CD4-positive, alpha-beta T cell treated with Interleukin-15 for 4 hours (primary cell): Measurements from ENCODE around the gene RBBP6.

Source experiments
- DNase-seq: peaks from one replicate; pipeline ENCODE4 v3.0.0-alpha.2; 2020; ENCODE audit warnings: low spot score

RBBP6 gene

DNA sequence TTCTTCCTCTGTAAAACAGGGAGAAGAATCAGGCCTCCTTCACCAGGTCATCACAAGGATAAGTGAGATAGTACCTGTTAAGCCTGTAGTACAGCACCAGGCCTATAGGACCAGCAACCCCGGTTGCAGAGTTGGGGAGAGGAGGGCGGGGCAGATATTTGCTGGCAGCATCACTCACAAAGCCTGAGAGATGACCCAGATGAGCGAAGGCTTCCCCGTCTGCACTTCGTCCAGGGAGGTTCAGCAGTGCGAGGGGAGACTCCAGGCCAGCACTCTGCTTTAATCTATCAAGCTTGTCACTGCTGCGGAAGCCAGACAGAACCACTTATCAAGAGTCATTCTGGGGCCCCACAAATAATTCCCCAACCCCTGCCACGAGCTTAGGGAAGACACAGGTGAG, 15.8 kb upstream of the RBBP6 start:
- DNase-seq: no peak

DNA sequence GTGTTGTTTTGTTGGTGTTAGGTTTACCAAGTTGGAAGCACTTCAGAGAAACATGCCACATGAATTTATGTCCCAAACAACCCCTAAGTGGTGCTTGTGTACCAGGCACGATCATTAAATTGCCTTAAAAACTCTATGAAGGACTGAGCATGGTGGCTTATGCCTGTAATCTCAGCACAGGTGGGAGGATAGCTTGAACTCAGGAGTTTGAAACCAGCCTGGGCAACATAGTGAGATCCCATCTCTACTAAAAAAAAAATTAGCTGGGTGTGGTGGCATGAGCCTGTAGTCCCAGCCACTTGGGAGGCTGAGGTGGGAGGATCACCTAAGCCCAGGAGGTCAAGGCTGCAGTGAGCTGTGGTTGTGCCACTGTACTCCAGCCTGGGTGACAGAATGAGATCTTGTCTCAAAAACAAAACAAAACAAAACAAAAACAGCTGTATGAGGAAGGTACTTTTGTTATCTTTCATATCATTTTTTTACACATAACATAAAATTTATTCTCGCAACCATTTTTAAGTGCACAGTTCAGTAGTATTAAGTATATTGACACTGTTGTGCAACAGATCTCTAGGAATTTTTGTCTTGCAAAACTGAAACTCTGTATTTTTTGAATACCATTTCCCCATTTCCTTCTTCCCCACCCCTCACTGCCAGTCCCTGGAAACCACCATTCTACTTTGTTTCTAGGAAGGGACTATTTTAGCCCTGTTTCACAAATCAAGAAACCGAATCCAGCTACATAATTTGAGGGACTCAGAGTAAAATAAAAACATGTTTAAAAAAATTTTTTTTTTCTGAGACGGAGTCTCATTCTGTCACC, 14.3 kb upstream of the RBBP6 start:
- DNase-seq: no peak

DNA sequence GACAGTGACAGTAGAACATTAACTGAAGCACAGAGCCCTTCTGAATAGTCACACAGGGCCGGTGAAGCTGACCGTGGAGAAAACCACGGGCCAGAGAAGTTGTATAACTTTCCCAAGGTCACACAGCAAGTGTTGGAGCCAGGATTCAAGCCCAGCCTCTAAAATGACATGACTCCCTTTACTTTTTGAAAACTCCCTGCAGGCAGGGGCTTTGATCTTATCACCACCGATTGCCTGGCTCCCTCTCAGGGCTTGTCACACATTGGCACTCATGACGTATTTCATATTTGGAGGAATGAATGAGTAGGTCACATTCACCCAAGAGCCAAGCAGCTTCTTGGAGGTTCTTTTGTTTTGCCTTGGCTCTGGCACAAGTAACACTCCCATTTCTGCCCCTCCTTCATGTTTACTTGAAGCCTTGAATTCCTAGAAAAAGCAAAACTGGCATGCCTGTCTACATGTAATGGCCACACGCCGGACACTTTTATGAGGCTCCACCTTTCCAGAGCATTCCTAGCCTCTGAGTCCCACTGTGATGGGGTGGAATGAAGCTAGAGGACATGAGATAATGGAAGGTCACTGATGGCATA, 13.3 kb upstream of the RBBP6 start:
- DNase-seq: no peak

DNA sequence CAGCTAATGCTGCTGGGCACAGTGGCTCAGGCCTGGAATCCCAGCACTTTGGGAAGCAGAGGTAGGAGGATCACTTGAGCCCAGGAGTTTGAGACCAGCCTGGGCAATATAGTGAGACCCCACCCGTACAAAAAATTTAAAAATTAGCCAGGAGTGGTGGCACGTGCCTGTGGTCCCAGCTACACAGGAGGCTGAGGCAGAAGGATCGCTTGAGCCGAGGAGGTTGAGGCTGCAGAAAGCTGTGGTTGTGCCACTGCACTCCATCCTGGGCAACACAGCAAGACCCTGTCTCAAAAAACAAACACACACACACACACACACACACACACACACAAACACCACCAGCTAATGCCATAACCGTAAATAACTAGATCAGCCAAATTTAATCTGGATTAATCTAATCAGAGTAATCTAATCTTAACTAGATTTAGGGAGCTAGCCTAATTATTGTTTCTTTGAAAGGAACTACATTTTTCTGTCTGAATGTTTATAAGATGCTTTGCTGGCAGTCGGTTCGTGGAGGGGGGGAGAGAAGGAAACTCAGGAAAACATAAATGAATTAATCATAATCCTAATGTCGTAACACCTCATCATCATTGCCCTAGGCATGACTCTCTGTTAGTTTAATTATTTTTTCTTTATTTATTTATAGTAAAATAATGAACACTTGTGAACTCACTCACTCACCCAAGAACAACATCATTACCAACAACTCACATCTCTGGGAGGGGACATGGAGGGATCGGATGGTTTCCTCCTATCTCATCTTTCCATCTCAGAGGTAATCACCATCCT, 12.5 kb upstream of the RBBP6 start:
- no peak for DNase-seq

DNA sequence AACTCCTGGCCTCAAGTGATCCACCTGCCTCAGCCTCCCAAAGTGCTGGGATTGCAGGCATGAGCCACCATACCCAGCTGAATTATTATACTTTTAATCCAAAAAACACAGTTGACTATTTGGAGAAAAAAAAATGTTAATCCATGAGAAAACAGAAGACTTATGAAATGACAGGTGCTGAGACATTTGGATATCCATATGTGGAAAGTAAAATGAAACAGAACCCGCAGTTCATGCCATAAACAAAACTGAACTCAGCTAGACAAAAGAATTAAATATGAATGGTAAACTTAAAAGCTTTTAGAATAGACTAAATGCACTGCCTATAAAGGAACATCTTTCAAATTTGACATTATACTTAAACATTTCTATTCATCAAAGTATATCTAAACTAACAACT, 8.2 kb upstream of the RBBP6 start:
- no peak for DNase-seq

DNA sequence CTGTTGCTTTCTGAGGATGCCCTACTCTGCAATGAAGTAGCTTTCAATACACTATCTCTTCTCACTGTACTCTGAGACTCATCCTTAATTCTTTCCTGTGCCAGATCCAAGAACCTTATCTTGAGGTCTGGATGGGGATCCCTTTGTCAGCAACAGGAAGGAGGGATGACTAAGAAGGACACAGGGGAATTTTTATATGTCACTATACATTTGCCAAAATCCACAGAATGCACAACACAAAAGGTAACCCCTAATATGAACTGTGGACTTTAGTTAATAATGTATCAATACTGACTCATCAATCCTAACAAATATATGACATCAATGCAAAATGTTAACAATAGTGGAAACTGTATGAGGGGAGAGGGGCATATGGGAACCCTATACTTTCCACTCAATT, 4.7 kb upstream of the RBBP6 start:
- no peak for DNase-seq

DNA sequence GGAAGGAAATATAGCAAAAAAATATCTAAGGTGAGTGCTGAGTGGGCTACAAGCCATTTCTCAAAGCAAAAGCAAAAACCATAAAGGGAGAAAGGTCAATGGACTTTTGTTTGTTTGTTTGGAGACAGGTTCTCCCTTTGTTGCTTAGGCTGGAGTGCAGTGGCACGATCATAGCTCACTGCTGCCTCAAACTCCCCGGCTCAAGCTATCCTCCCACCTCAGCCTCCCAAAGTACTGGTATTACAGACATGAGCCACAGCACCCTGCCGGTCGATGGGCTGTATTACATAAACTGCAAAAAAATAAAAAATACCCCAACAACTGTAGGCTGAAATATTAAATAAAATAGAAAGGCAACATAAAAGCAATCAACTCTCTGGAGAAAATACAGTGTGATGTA, 3.5 kb upstream of the RBBP6 start:
- DNase-seq: no peak

DNA sequence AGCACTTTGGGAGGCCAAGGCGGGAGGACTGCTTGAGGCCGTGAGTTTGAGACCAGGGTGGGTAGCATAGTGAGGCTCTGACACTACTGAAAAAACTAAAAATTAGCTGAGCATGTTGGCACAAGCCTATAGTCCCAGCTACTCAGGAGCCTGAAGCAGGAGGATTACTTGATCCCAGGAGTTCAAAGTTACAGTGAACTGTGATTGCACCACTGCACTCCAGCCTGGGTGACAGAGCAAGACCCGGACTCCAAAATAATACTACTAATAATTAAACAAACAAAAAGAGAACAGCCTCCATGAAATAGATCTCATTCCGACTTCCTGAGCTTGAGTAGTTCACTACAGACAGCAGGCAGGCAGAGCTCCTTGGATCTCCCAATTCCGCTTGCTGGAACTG, 2.7 kb upstream of the RBBP6 start:
- DNase-seq: no peak

DNA sequence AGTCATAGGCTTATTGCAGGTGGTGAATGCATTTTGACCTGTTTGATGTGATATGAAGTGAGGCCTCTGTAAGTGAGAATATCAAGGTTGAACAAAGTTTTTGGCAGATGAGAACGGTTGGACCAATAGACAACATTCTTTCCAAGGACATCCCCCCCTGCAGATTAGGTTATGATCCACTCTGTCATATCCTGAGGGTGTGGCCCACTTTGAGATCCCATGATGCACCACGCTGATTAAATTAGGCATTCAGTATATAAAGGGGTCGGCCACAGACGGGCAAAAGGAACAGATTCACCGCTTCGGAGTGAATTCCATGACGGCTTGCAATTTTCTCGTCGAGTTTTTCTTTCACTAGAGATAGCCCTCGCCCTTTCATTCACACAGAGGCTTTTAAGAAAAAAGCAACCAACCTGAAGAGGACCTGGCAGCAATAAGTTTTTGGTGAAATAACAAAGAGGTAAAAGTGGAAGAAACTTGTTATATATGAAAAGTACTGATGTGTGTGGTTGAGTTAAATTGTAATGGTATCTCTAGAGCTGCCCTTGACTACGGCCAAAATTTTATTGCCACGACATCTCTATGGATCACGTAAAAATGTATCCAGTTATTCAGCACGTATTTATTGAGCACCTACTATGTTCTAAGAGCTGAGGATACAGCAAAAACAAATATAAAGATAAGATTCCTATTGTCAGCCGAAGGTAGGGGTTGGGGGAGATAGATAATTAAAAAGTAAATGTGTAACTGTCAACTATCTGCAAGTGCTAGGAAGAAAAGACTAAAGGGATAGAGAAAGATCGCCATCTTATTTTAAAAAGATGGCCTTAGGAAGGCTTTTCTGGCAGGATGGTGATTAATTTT, 1.7 kb upstream of the RBBP6 start:
- DNase-seq: no peak

DNA sequence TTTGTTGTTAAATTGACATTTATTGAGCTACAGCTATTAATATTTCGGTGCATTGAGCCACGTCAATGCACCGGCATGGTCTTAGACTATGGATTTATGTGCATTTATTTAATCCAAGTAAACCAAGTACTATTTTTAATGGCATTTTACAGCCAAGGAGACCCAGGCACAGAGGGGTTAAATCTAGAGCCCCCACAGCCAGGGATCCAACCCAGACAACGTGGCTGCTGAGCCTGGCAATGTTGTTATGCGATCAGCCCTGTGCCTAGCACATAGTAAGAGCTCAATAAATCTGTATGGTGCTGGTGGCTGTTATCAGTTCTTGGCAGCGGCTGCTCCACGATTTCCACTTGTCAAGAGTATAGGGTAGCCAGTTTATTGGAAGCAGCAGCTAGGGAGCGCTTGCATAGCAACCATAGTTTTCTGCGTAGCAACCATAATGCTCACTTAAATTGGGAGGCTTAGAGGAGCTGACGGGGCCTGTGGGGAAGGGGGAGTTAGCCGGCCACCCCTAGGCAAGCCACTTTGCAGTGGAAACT, 541 bp upstream of the RBBP6 start:
- no peak for DNase-seq

DNA sequence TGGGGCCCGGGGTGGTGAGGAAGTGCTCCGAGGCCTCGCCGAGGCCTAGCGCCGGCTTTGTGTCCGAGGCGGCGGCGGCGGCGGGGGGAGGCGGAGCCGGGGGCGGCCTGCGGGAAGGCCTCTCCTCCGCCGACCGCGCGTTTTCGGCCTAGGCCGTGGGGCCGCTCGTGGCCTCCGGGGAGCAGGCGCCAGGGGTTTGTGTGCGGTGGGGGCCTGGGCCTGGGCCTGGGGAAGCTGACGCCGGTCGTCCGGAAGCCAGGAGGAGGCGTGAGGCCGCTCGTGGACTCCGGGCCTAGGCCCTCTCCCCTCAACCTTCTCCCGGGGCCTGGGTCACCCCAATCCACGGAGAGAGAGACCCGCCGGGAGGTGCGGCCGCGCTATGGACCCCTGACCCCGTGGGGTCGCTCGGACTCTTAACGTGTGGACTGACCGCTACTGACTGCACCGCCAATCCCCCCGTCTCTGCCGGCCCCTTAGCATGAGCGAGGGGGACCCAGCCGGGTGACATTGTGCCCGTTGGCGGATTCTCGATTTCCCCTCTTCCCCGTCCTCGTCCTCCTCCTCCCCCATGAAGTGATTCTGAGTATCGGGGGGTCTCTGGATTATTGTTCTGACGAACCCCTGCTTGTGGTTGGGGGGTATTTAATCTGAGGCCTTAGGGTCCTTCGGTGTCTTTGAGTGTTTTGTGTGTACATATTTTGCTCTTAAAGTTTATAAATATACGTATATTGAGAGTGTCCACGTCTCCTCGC, 660 bp downstream of the RBBP6 start:
- DNase-seq: peak; percentile 46

DNA sequence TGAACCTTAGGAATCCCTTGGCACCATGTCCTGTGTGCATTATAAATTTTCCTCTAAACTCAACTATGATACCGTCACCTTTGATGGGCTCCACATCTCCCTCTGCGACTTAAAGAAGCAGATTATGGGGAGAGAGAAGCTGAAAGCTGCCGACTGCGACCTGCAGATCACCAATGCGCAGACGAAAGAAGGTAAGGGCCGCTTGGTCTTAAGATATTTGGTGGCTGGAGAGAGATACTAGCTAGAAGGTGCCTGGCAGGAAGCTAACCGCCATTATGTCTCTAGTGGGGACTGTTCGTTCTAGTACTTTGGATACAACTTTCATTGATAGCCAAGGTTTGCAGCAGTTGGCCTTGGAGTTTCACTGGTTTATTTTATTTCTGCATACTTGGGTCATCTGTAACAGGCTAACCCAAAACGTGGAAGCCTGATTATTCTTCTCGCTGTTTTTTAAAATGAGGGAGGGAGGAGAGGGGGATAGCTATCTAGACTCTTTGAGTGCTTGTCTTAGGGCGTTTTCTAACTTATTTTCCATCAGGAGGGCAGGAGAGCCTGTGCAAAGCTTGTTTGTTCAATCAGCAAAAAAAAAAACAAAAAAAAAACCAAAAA, 1.3 kb downstream of the RBBP6 start:
- DNase-seq: no peak

DNA sequence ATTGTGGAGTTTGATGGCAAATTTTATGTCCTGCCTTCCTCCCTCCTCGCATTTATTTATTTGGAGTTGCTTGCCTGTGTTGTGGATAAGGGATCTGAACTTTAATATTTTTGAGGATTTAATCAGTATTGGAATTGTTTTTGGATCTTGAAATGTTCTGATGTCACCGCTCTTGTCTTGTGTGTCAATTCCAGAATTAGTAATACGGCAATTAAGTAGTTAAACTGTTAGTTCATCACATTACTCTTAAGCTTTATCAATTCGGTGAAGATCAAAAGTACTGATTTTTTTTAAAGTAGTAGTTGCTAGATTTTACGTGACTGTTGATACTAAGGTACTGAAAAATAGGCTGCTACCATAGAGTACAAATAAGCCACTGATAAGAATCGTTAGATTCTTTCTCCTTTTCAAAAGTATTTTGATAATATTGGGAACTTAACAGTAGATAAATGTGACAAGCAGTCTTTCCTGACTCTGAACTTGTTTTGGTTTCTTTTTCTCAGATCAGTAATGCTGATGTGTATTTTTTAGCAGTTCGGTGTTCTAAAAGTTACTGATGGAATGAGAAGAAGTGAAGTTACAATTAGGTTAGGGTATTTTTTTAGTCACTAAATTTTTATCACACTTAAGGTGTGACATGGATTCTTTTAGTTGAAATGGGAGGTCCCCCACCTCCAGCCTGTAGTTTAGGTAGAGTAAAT, 2.0 kb downstream of the RBBP6 start:
- no peak for DNase-seq

DNA sequence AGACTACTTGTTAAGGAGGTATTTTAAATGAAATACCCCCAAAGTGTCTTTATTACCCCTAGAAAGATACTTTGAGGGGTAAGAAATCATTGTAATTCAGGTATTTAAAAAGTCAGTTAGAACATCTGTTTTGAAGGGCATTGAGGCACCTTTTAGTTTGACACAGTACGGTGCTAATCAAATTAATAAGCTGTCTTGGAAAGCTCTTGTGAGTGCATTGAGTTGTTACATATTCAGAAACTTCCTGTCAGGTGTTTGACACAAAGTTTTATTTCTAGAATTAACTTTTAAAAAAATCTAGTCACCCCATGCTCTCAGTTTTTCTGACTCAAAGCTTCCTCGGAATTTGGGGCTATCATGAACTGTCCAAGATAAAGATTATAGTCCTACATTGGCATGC, 4.6 kb downstream of the RBBP6 start:
- DNase-seq: no peak

DNA sequence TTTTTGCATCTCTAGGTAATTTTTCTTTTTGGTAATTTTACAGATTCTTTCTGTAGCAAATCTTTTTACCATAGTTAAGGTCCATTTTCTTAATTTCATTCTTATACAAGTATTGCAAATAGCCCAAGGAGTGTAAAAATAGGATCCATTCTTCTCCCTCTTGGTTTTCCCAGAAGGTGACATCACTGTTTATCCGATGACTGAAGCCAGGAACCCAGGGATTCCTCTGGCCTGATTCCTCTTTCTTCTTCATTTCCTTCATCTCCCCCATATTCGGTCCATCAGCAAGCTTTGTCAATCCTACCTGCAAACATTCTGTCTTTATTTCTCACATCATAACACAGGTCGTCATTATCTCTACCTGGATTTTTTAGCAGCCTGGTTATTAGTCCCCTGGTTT, 5.3 kb downstream of the RBBP6 start:
- DNase-seq: no peak

DNA sequence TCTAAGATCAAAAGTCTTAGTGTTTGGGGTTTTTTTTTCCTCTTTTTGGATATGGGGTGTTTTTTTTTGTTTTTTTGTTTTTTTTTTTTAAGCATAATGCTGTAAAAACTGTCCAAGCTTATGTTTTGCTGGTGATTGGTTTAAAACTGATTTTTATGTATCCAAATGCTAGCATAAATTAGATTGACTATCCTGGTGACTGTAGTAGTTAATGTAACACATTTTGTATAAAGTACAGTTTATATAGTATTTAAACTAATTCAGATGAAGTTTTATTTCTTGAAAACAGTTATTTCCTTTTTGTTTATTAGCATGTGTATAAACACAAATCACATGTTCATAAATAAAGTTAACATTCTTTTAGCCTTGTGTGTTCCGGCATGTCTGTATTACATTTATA, 10.9 kb downstream of the RBBP6 start:
- no peak for DNase-seq

DNA sequence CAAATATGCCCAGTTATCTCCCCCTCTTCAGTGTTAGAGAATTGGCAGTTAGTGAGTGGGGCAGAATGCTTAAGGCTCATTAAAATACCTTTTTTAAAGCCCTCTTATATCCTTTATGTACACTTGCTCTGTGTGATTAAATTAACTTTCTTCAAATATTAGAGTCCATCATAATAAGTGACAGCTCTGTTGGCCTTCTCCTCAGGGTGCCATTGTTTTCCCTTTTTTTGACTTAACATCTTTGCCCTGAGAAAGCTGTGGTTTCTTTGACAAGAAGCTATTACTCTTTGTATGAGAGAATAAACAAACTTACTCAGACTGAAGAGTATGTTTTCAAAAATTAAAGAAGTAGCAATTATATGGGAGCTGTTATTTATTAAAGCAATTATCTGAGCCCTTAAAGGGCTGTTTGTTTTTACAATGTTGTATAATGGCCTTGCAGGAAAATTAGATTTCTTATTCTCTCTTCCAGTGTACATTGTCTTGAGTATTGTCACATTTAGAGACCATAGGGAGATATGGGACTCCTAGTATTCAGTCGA, 13.4 kb downstream of the RBBP6 start:
- no peak for DNase-seq

DNA sequence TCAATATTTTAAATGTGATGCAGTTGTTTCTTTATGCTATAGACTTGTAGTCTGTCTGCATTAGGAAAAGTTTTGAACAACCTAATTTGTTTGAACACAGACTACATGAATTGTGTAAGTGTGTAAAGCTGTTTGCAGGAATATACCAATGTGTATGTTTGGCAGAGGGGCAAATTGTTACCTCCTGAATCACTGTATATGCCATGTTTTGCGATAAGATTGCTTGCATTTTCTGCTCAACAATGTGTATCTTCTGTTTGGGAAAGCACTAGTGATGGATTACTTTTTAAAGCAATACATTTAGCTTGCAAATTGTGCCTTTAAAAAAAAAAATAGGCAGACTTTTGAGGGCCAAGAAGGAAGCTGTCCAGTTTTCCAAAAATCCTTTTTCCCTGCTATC, 14.6 kb downstream of the RBBP6 start:
- DNase-seq: no peak

DNA sequence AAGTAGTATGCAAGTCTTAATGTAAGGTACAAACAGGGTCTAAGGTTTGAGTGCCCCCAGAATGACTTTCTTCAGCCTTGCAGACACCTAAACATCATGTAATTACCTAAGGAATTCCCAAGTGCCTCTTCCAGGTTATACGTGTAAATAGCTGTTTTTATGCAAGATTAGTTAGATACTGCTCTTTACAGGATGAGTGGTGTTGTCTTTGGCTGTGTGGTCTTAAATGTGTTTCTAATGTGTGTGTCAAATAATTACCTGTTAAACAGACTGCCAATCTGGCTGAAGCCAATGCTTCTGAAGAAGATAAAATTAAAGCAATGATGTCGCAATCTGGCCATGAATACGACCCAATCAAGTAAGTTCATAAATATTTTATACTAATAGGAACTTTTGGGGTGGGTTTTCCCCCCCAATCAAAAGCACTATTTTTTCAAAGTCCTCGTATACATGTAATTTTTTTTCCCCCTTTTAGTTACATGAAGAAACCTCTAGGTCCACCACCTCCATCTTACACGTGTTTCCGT, 16.0 kb downstream of the RBBP6 start:
- no peak for DNase-seq

DNA sequence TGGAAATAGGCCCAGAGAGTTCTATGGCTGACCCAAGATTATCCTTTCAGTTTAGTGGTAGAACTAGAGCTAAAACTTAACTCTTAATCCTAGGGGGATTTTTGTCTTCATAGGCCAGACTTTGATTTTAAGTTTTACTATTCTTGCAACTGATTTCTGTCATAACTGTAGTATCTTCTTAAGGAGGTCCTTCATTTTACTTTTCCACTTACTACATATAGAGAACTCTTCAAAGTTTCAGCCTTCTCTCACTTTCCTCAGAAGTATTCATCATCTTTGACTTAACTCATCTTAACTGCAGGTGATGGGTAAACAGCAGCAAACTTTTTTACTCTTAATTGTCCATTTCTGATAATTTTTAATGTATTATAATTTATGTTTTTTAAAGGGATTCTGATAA, 23.4 kb downstream of the RBBP6 start:
- no peak for DNase-seq
